Adrenal gland (tissue), 5 donors: Measurements from ENCODE around the gene ELP5.

Experiments
- CTCF ChIP-seq, 6 experiments: fragments of 450-650 bp in 4 of 6; fragments of 200-600 bp in 2 of 6; sonication (generic) in 1 of 6; IDR thresholded peaks; 1 replicate in 5 of 6; 2 replicates in 1 of 6; pipeline versions ENCODE4 v1.5.1 to v1.8.0; 2016 to 2021; ENCODE audit warnings: antibody characterized with exemption in 6 of 6, mild to moderate bottlenecking in 2 of 6, moderate library complexity in 1 of 6
- POLR2A ChIP-seq, 2 donors: fragments of 450-650 bp; IDR thresholded peaks; one replicate each; pipeline ENCODE4 v1.6.1; 2017; ENCODE audit warnings: antibody characterized with exemption in 2 of 2, mild to moderate bottlenecking in 2 of 2, moderate library complexity in 1 of 2
- donor health status: DM: no; HTN: no; CAD: no.

- TF ChIP-seq CTCF (IDR thresholded peaks at IDR 0.05): no peak
- no peak for TF ChIP-seq POLR2A (IDR thresholded peaks at IDR 0.05)
Measured at GRCh38 chr17:7284911-7285310, 32.9 kb downstream of the ELP5 start.
